Measurements from ENCODE around the gene UST.

The UST gene

GRCh38 chr6:148800536-148800935 is 53.7 kb downstream of the UST start:
- no peak for FAIRE-seq
- no peak for DNase-seq (ENCODE audit: low spot score)

DNA sequence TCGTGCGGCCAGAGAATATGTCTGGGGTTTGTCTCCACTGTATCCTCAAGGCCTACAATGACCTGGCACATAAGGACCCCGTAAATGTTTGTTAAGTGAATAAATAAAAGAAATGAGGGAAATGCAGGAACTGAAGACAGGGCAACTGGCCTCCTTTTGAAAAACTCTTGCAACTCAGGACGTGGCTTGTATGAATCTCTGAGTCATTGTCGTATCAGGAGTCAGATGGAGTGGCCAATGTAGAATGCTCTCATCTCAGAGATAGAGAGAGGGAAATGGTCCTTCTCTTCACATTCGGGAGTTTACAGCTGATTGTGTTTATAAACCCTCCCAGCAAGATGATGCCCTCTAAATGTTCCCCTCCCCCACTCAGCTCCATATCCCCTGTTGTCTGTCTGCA is 57.1 kb downstream of the UST start:
- DNase-seq (ENCODE audit: low spot score) (no peak), FAIRE-seq (no peak)

GRCh38 chr6:148805777-148806176 is 58.9 kb downstream of the UST start:
- FAIRE-seq (no peak), DNase-seq (ENCODE audit: low spot score) (no peak)

- FAIRE-seq (no peak), DNase-seq (ENCODE audit: low spot score) (no peak)
Observed at GRCh38 chr6:148807784-148808183, 61.0 kb downstream of the UST start.

DNA sequence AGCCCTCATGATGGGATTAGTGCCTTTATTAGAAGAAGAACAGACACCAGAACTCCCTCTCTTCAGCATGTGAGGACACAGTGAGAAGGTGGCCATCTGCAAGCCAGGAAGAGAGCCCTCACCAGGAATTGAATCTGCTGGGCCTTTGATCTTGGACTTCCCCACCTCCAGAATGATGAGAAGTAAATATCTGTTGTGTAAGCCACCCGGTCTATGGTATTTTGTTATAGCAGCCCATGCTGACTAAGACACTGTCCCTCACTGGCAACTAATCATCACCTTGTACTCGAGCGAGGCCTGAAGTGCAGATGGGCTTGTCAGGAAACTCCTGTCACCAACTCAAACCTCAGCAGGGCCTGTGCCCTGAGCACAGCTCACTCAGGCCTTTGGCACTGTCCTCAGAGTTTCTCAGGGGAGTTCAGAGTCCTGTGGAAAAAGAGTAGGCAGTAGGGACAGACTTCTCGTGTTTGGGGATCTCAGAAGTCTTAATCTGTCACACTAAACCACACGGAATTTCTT is 62.0 kb downstream of the UST start:
- DNase-seq (ENCODE audit: low spot score) (no peak), FAIRE-seq (no peak)

DNA sequence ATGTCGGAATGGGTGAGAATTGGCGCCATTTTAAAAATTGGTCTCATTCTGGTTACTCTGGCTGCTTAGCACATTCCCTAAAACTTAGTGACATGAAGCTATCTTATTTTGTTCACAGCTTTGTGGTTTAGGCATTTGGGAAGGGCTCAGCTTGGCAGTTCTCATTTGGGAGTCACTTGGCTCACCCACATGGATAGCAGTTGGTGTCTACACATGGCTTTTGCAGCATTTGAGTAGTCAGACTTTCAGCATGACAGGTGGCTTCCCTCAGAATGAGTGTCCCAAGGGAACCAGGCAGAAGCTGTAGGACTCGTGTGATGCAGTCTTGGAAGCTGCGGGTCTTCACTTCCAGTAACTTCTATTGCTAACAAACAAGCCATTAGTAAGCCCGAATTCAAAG is 64.6 kb downstream of the UST start:
- DNase-seq (ENCODE audit: low spot score): no peak
- no peak for FAIRE-seq

- DNase-seq (ENCODE audit: low spot score) (no peak), FAIRE-seq (no peak)
Observed at GRCh38 chr6:148814082-148814790, 67.4 kb downstream of the UST start.

DNA sequence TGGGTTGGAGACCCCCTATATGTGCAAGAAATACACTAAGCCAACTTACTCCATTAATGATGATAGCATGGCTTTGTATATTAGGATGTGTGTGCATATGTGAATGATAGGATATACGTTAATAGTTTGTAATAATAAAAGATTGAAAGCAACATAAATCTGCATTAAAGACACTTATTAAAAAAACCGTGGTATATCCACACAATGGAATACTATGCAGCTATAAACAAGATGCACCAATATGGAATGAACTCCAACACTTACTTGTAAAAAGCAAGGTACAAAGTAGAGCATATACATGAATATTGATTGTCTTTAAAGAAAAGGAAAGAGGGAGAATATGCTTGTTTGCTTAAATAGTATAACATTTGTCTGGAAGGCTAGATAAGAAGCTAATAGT is 68.0 kb downstream of the UST start:
- no peak for DNase-seq (ENCODE audit: low spot score)
- FAIRE-seq: no peak

- FAIRE-seq: no peak
- DNase-seq (ENCODE audit: low spot score): no peak
Observed at GRCh38 chr6:148816117-148816516, 69.3 kb downstream of the UST start.

- FAIRE-seq (no peak), DNase-seq (ENCODE audit: low spot score) (no peak)
Observed at GRCh38 chr6:148817689-148818088, 70.9 kb downstream of the UST start.

GRCh38 chr6:148818939-148819575 is 72.2 kb downstream of the UST start:
- FAIRE-seq (no peak), DNase-seq (ENCODE audit: low spot score) (no peak)

DNA sequence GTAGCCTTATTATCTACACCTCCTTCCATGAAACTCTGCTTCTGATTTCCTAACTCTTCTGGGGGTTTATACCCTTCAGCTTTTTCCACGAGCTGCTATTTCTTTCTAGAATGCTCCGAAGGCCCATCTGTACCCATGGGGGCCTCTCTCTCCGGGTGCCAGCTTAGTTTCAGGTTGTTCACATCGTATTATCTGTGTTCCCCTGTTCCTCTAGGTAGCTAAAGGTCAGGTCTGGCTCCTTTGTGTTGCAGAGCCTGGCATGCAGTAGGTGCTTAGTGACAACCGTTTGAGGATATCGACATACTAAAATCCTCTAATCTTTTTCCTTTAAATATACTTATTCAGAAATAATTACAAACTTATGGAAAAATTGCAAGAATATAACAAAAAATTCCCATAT is 73.0 kb downstream of the UST start:
- FAIRE-seq (no peak), DNase-seq (ENCODE audit: low spot score) (no peak)

- DNase-seq (ENCODE audit: low spot score) (no peak), FAIRE-seq (no peak)
Observed at GRCh38 chr6:148822819-148823218, 76.0 kb downstream of the UST start.

- no peak for DNase-seq (ENCODE audit: low spot score)
- no peak for FAIRE-seq
Observed at GRCh38 chr6:148824291-148824690, 77.5 kb downstream of the UST start.

DNA sequence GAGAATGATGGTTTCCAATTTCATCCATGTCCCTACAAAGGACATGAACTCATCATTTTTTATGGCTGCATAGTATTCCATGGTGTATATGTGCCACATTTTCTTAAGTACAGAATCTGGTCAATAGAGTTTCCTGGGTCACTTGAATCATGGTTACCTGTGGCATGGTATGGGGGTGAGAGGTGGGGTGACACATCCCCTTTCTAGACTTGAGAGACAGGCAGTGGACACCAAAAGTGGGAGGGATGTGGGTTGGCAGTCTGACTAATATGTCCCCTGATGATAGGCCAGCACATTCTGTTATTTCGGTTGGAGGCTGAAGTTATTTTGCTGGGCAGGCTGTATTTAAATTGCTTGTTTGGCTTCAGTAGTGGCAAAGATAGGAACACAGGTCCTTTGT is 78.1 kb downstream of the UST start:
- DNase-seq (ENCODE audit: low spot score) (no peak), FAIRE-seq (no peak)

- FAIRE-seq: no peak
- no peak for DNase-seq (ENCODE audit: low spot score)
Observed at GRCh38 chr6:148825492-148825891, 78.7 kb downstream of the UST start.

DNA sequence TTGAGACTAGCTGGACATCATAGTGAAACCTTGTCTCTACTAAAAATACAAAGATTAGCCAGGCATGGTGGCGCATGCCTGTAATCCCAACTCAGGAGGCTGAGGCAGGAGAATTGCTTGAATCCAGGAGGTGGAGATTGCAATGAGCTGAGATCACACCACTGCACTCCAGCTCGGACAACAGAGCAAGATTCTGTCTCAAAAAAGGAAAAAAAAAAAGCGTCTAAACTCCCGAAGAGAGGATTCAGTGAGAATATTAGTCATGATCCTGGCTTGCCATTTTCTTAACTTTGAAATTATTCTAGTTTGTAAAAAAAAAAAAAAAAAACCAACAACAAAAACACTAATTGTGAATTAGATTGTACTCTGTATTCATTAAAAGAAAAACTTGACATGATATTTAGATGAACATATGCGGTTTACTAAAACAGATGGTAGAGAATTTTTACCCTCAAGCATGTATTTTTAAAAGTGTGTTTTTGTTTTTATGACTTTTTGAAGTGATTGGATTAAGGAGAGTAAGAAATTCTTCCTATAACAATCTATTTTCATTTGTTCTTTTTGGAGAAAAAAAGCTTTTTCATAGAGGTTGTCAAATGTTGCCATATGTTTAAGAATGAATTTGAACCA is 80.7 kb downstream of the UST start:
- DNase-seq (ENCODE audit: low spot score) (no peak), FAIRE-seq (no peak)

- no peak for FAIRE-seq
- no peak for DNase-seq (ENCODE audit: low spot score)
Observed at GRCh38 chr6:148828047-148828446, 81.2 kb downstream of the UST start.

DNA sequence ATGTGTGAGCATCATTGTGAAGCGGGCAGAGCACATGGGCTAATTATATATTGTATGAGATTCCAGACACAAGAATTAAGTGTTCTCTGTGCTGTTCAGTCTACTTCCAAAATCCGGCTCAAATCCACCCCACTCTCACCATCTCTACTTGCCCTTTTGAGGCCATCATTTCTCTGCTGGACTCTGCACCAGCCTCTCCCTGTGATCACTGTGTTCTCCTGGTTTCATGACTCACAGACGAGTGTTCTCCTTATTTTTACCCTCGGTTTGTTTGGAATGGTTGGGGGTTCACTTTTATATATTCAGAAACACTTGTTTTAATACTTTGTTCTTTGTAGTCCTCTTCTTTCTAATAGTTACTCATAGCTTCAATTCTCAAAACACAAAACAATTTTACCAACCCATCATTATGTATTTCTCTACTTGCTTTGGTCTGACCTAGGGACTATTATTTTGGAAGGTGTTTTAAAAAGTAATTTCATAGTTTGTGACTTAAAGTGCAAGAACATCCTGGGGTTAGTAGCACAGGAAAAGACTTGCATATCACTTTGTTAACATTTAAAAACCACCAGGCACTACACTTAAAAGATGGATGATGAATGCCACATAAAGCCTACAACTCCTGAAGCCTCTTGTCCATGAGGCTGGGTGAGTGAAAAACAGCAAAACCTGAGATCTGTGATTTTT is 82.7 kb downstream of the UST start:
- FAIRE-seq: no peak
- no peak for DNase-seq (ENCODE audit: low spot score)

DNA sequence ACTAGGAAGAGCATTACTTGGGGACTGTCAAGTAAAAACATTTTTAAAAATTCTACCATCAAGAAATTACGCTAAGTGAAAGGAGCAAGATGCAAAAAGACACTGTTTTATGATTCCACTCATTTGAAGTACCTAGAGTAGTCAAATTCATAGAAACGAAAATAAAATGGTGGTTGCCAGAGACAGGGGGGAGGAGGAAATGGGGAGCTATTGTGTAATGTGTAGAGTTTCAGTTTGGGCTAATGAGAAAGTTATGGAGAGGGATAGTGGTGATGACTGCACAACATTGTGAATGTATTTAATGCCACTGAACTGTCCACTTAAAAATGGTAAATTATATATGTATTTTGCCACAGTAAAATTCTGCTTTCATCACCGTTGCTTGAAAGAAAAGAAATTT is 83.8 kb downstream of the UST start:
- DNase-seq (ENCODE audit: low spot score) (no peak), FAIRE-seq (no peak)

DNA sequence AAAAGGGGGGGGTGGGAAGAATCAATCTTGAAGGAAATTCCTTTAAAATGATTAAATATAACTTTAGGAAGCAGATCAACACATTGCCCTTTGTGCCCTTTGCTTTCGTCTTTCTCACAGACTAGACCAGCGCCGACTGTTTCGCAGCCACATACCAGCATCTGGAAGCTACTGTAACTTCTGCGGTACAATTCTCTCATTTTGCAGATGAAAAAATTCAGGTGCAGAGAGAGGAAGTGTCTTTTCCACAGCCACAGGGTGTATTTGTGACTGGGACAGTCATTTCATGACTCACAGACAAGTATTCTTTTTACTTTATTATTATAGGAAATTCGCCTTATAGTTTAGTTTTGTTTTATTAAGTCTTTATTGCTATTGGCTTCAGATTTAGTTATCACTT is 84.2 kb downstream of the UST start:
- DNase-seq (ENCODE audit: low spot score): no peak
- no peak for FAIRE-seq

- no peak for DNase-seq (ENCODE audit: low spot score)
- no peak for FAIRE-seq
Observed at GRCh38 chr6:148831531-148831930, 84.7 kb downstream of the UST start.

All from urothelium cell line (cell line).